T-cell (primary cell): ENCODE measurements around the gene GATD1. TPM values are rescaled to one million over a fixed set of nuclear protein-coding genes. Genes with fewer than 3 reads are reported as not detected.
A peak's percentile ranks its signal among the peaks of the same experiment; 100 is the strongest.

Source experiments
- ATAC-seq, 4 experiments: fragments of 200-7000 bp in 3 of 4; fragments of 150-1000 bp in 1 of 4; cut with Tn5 transposase; replicated peaks in 1 of 4; 1 replicate in 3 of 4; 2 replicates in 1 of 4; pipeline ENCODE4 v1.10.0; 2021; ENCODE audit warnings: moderate library complexity in 3 of 4, mild to moderate bottlenecking in 2 of 4, moderate number of reproducible peaks in 1 of 4
- CTCF ChIA-PET, 2 donors: fragments of 300-600 bp; sonication (Branson Sonifier 250); formaldehyde crosslinking; loops; one replicate each; lab custom pipeline; 2022; ENCODE audit warnings: antibody characterized with exemption in 2 of 2; lab: Charles Lee
- POLR2A ChIA-PET, 2 donors: fragments of 300-600 bp; sonication (Branson Sonifier 250); formaldehyde crosslinking; loops; one replicate each; lab custom pipeline; 2022; ENCODE audit warnings: antibody characterized with exemption in 2 of 2; lab: Charles Lee
- DNase-seq, 35 experiments: peaks; one replicate each; pipeline versions ENCODE4 v3.0.0 to v3.0.0-alpha.2; 2013 to 2023
- H3K27ac ChIP-seq: one replicate; pipeline ENCODE4 v1.5.1; 2013; ENCODE audit warnings: low read length
- H3K27me3 ChIP-seq, 2 experiments: replicated peaks in 1 of 2; 1 replicate in 1 of 2; 2 replicates in 1 of 2; pipeline versions ENCODE4 v1.6.1 to v1.7.0; 2013; ENCODE audit warnings: low read length in 1 of 2, mixed read lengths in 1 of 2; ENCODE audit not compliant: control insufficient read depth in 2 of 2, insufficient read depth in 2 of 2; ENCODE audit errors: extremely low read depth in 1 of 2
- H3K36me3 ChIP-seq, 2 donors: 1 replicate in 1 of 2; 2 replicates in 1 of 2; pipeline versions ENCODE4 v1.6.1 to v1.7.0; 2013; ENCODE audit warnings: low read length in 1 of 2; ENCODE audit not compliant: control insufficient read depth in 2 of 2, insufficient read depth in 1 of 2; ENCODE audit errors: extremely low read depth in 1 of 2
- H3K4me1 ChIP-seq, 2 experiments: 1 replicate in 1 of 2; 2 replicates in 1 of 2; pipeline versions ENCODE4 v1.6.1 to v1.7.0; 2013; ENCODE audit warnings: low read length in 2 of 2, mixed read lengths in 1 of 2; ENCODE audit not compliant: insufficient read depth in 2 of 2, control insufficient read depth in 1 of 2; ENCODE audit errors: extremely low read depth in 1 of 2
- H3K4me3 ChIP-seq, 2 donors: 1 replicate in 1 of 2; 2 replicates in 1 of 2; pipeline versions ENCODE4 v1.5.1 to v1.7.0; 2013; ENCODE audit warnings: mild to moderate bottlenecking in 2 of 2, low read length in 1 of 2, moderate library complexity in 1 of 2; ENCODE audit not compliant: control insufficient read depth in 1 of 2; ENCODE audit errors: extremely low read depth in 1 of 2
- H3K9me3 ChIP-seq: 2 replicates; pipeline ENCODE4 v1.7.0; 2013
- H3K27ac Mint-ChIP-seq, 2 donors: one replicate each; pipeline ENCODE4 v1.8.0; 2020 to 2021; ENCODE audit warnings: mild to moderate bottlenecking in 2 of 2, mixed read lengths in 2 of 2
- H3K27me3 Mint-ChIP-seq, 2 donors: one replicate each; pipeline ENCODE4 v1.8.0; 2021 to 2022; ENCODE audit warnings: mixed read lengths in 2 of 2
- H3K36me3 Mint-ChIP-seq: one replicate; pipeline ENCODE4 v1.8.0; 2021; ENCODE audit warnings: mixed read lengths
- H3K4me1 Mint-ChIP-seq, 3 donors: one replicate each; pipeline ENCODE4 v1.8.0; 2020 to 2022; ENCODE audit warnings: mixed read lengths in 3 of 3, mild to moderate bottlenecking in 1 of 3
- H3K4me3 Mint-ChIP-seq, 3 donors: one replicate each; pipeline ENCODE4 v1.8.0; 2020 to 2022; ENCODE audit warnings: mild to moderate bottlenecking in 3 of 3, mixed read lengths in 3 of 3, moderate library complexity in 3 of 3
- H3K9me3 Mint-ChIP-seq, 3 donors: one replicate each; pipeline ENCODE4 v1.8.0; 2020 to 2022; ENCODE audit warnings: mixed read lengths in 3 of 3
- WGBS: methylation state at CpG from one replicate; pipeline ENCODE4 v1.1.5; 2013; ENCODE audit warnings: missing lambda C conversion rate; ENCODE audit not compliant: insufficient coverage; 5-methylcytosine and 5-hydroxymethylcytosine counted together
- total RNA-seq, 35 experiments: library from RNA in 6 of 35; stranded (reverse) in 6 of 35; fragments of 120-200 nt in 1 of 35; gene quantifications; one replicate each; pipeline versions ENCODE4 v1.2.1 to v1.2.4 and lab custom pipeline; 2013 to 2026

GATD1 gene
- total RNA-seq, 5 donors from 2014 or later (not counting 1 experiment from before 2014, with no cell fraction given): 40.8 to 73.5 (median 70.2) TPM

DNA sequence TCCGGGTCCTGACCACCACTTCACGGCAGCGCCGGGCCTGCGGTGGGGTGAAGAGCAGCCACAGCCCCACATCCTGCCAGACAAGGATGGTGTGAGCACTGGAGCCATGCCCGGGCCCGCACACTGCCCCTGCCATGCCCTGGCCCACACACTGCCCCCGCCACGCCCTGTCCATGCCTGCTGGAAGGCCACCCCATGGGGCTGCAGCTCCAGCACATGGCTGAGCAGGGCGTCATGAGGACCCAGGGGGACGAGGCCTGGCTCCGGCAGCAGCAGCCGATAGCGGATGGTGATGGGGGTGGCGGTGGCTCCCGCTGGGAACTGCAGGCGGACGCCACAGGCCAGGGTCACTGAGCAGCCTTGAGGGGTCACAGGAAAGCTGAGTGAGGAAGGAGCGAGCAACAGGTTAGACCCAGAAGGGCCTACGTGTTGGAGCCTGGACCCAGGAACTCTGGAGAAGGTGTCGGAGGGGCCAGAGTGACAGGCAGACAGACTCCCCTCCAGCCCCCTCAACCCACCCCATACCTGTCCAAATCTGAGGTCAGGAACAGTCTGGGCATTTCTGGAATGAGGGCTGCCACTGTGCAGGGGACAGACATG is 24.8 kb upstream of the GATD1 start:
- 96% methylated on average over 18 of the region's 21 CpGs for WGBS
- no peaks in the 10 kb centered on the region for H3K9me3 Mint-ChIP-seq
- H3K27ac Mint-ChIP-seq: no peak overlapping the region
- H3K4me3 ChIP-seq: no peak overlapping the region
- POLR2A ChIA-PET: no interaction called here
- H3K4me3 Mint-ChIP-seq: peak overlapping the region in 1 of 3 donors; percentile 50
- peaks cover 15 to 46% of the 10 kb centered on the region in 2 experiments for H3K4me1 ChIP-seq
- peaks cover 2 to 15% (median 12%) of the 10 kb centered on the region in 3 donors for H3K4me1 Mint-ChIP-seq
- no peaks in the 10 kb centered on the region for H3K27me3 Mint-ChIP-seq
- ATAC-seq (no peak), DNase-seq (no peak)
- no peaks in the 10 kb centered on the region for H3K9me3 ChIP-seq
- H3K36me3 Mint-ChIP-seq: no peaks in the 10 kb centered on the region
- CTCF ChIA-PET: no interaction called here
- no peak overlapping the region for H3K27ac ChIP-seq
- H3K27me3 ChIP-seq: no peaks in the 10 kb centered on the region
- peaks cover 9 to 21% of the 10 kb centered on the region in 2 donors for H3K36me3 ChIP-seq

DNA sequence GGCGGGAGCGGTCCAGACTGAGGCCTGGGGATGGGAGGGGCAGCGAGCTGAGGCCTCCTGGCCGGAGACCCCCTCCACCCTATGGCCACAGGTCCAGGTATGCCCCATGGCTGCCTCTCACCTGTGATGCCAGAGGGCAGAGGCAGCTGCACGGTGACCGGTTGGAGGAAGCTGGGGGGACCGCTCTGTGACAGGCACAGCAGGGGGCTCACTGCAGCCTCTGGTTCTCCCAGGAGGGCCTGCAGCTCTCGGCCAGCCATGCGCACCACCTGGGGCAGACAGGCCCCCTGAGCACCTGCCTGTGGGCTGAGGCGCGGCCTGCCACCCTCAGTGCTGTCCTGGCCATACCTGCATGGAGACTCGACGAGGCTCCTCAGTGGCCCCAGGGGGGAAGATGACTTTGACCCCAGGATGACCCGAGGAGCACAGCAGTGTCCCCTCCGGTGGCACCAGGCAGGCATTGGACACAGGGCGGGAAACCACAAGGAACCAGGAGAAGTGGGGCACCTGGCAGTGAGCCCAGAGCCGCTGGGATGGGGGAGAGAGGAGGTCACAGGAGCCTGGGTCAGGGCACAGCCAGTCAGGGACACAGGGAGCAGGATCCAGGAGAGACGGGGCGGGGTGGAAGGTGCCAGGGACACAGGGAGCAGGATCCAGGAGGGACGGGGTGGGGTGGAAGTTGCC is 24.0 kb upstream of the GATD1 start:
- 99% methylated on average over 20 of the region's 20 CpGs for WGBS
- POLR2A ChIA-PET: interaction anchor here in 1 of 2 donors (1.0 kb wide), 1 partner anchor 75 kb away, joined by 5 read pairs; no protein-coding TSS in a partner anchor
- Mint-ChIP-seq H3K27me3 (no peaks in the 10 kb centered on the region), H3K9me3 (no peaks in the 10 kb centered on the region), H3K4me3 (no peak overlapping the region), H3K27ac (no peak overlapping the region), H3K36me3 (no peaks in the 10 kb centered on the region), H3K4me1 (peaks cover 10 to 23% (median 18%) of the 10 kb centered on the region in 3 donors)
- H3K4me3 ChIP-seq: no peak overlapping the region
- peaks cover 24 to 55% of the 10 kb centered on the region in 2 experiments for H3K4me1 ChIP-seq
- CTCF ChIA-PET: no interaction called here
- no peaks in the 10 kb centered on the region for H3K9me3 ChIP-seq
- H3K27me3 ChIP-seq: no peaks in the 10 kb centered on the region
- H3K36me3 ChIP-seq: peaks cover 9 to 21% of the 10 kb centered on the region in 2 donors
- H3K27ac ChIP-seq: no peak overlapping the region
- DNase-seq (no peak), ATAC-seq (no peak)

GRCh38 chr11:800473-800872 is 23.2 kb upstream of the GATD1 start:
- H3K27ac Mint-ChIP-seq: no peak overlapping the region
- Histone ChIP-seq H3K36me3 (peaks cover 9 to 21% of the 10 kb centered on the region in 2 donors), H3K4me1 (peaks cover 25 to 57% of the 10 kb centered on the region in 2 experiments), H3K27me3 (no peaks in the 10 kb centered on the region), H3K27ac (no peak overlapping the region), H3K9me3 (no peaks in the 10 kb centered on the region), H3K4me3 (no peak overlapping the region)
- CTCF ChIA-PET: no interaction called here
- no peaks in the 10 kb centered on the region for H3K9me3 Mint-ChIP-seq
- DNase-seq (no peak), ATAC-seq (no peak)
- POLR2A ChIA-PET: interaction anchor here in 1 of 2 donors (1.0 kb wide), 1 partner anchor 75 kb away, joined by 5 read pairs; no protein-coding TSS in a partner anchor
- WGBS: 97% methylated on average over 26 of the region's 30 CpGs
- H3K27me3 Mint-ChIP-seq: no peaks in the 10 kb centered on the region
- H3K4me3 Mint-ChIP-seq: no peak overlapping the region
- H3K36me3 Mint-ChIP-seq: no peaks in the 10 kb centered on the region
- peaks cover 16 to 26% (median 18%) of the 10 kb centered on the region in 3 donors for H3K4me1 Mint-ChIP-seq

DNA sequence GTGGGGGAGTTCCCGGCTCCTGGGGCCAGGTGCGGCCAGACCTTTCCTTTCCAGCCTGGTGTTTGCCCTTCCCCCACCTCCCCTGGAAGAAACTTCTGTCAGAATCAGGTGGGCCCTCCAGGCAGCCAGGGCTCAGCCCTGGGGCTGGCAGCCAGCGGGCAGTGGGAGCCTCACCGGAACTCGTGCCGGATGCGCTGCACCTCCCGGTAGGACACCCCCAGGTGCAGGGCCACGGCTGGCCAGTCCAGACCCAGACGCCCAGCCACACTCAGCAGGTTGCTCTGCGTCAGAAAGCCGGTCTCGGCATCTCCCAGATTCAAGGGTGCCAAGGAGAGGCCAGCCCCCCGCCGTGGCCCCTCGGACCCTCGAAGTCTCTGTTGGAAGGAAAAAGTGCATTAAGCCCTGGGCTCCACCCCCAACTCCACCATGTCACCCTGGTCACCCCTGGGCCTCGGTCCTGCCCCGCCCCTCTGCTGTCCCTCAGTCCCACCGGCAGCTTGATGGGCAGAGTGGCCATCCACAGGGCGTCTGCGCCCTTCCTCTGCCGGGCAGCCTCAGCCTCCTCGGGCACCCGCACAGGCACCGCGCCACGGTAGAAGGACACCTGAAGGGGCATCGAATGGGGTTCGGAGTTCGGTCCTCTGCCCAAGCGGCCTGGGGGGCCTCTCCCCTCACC is 22.5 kb upstream of the GATD1 start:
- CTCF ChIA-PET: interaction anchor here in 1 of 2 donors (0.6 kb wide), 1 partner anchor 106 kb away, joined by 3 read pairs; no protein-coding TSS in a partner anchor
- Mint-ChIP-seq H3K9me3 (no peaks in the 10 kb centered on the region), H3K27ac (no peak overlapping the region), H3K4me1 (peaks cover 16 to 26% (median 17%) of the 10 kb centered on the region in 3 donors), H3K4me3 (peak overlapping the region in 1 of 3 donors; percentile 88), H3K27me3 (no peaks in the 10 kb centered on the region), H3K36me3 (no peaks in the 10 kb centered on the region)
- over 99% methylated on average over 25 of the region's 32 CpGs for WGBS
- H3K36me3 ChIP-seq: peaks cover 9 to 21% of the 10 kb centered on the region in 2 donors
- H3K27ac ChIP-seq: no peak overlapping the region
- H3K4me3 ChIP-seq: no peak overlapping the region
- no peak for ATAC-seq
- H3K27me3 ChIP-seq: no peaks in the 10 kb centered on the region
- POLR2A ChIA-PET: no interaction called here
- DNase-seq: no peak
- no peaks in the 10 kb centered on the region for H3K9me3 ChIP-seq
- peaks cover 26 to 61% of the 10 kb centered on the region in 2 experiments for H3K4me1 ChIP-seq

DNA sequence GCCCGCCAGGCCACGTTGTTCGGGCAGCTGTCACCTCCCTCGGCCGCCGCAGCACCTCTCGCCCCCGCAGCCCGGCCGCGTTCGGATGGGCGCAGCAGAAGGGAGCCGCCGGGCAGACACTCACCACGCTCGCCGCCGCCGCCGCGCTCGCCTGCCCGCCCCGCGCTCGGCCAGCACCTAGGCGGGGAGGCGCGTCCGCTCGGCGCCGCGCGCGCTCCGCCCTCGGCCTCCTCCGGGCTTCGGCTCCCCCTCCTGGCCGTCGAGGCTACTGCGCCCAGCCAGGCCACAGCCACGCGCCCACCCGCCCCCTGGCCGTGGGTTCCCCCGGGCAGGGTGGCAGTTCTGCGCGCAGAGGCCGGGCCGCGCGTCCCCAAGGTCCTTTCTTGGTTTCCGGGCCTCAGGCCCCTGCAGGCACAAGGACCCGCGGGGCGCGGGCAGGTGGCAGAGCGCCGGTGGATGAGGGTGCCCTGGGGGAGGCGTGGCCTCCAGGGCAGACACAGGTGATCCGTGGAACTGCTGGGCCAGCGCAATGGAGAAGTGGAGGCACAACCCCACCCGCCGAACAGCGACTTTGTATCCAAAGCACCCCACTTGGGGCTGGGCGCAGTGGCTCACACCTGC is 20.9 kb upstream of the GATD1 start, which contains the start of gene SLC25A22:
SLC25A22 (minus strand) TSS at position 189 of the 621 bp plus-strand sequence. CDS start 3,275 bp downstream, outside the sequence.
- Histone ChIP-seq H3K4me3 (peak within 1 kb of the TSS; percentile 83 to 93), H3K27ac (peak within 1 kb of the TSS; percentile 87), H3K27me3 (peaks cover 0 to 3% of the 10 kb centered on the region in 2 experiments), H3K9me3 (no peaks in the 10 kb centered on the region), H3K36me3 (peaks cover 11 to 29% of the 10 kb centered on the region in 2 donors), H3K4me1 (peaks cover 15 to 55% of the 10 kb centered on the region in 2 experiments)
- ATAC-seq (peak; percentile 63 to 82 (median 74)), DNase-seq (peak; percentile 32 to 92 (median 76))
- H3K27ac Mint-ChIP-seq: peak within 1 kb of the TSS; percentile 91
- POLR2A ChIA-PET: interaction anchor here in 1 of 2 donors (0.6 kb wide), 1 partner anchor 13 kb away, joined by 3 read pairs; no protein-coding TSS in a partner anchor
- CTCF ChIA-PET: interaction anchor here in 1 of 2 donors (1.3 kb wide), 1 partner anchor 19 kb away, joined by 3 read pairs; no protein-coding TSS in a partner anchor
- WGBS: 2% methylated on average over 64 of the region's 69 CpGs
- H3K9me3 Mint-ChIP-seq: no peaks in the 10 kb centered on the region
- no peaks in the 10 kb centered on the region for H3K27me3 Mint-ChIP-seq
- H3K36me3 Mint-ChIP-seq: no peaks in the 10 kb centered on the region
- peaks cover 10 to 23% (median 16%) of the 10 kb centered on the region in 3 donors for H3K4me1 Mint-ChIP-seq
- H3K4me3 Mint-ChIP-seq: peak within 1 kb of the TSS; percentile 79 to 89 (median 88)
